ENCODE results near the gene SPINT1.
A peak's percentile ranks its signal among the peaks of the same experiment; 100 is the strongest.

Gene SPINT1

GRCh38 chr15:40843885-40844695 is at the start of gene SPINT1:
Gene SPINT1, plus strand, starts transcription at chr15:40844048. Its CDS starts 507 bp downstream, at chr15:40844555.
- no peak for DNase-seq

GRCh38 chr15:40796041-40796440 is 47.8 kb upstream of the SPINT1 start:
- DNase-seq = no peak

- DNase-seq = no peak
Observed at GRCh38 chr15:40796512-40796911, 47.3 kb upstream of the SPINT1 start.

- no peak for DNase-seq
Observed at GRCh38 chr15:40799523-40799922, 44.3 kb upstream of the SPINT1 start.

- no peak for DNase-seq
Observed at GRCh38 chr15:40803076-40803475, 40.8 kb upstream of the SPINT1 start.

GRCh38 chr15:40803688-40804087 is 40.2 kb upstream of the SPINT1 start:
- DNase-seq = no peak

- no peak for DNase-seq
Observed at GRCh38 chr15:40806672-40807027, 37.2 kb upstream of the SPINT1 start.

GRCh38 chr15:40807028-40807887 is 36.6 kb upstream of the SPINT1 start, which contains the start of the genes DNAJC17 and ZFYVE19:
Gene DNAJC17, minus strand, starts transcription at chr15:40807473. Its CDS starts 27 bp downstream, at chr15:40807446.
Gene ZFYVE19, plus strand, starts transcription at chr15:40807089. Its CDS starts 501 bp downstream, at chr15:40807590.
- peak; percentile 98 to 99 for DNase-seq

- no peak for DNase-seq
Observed at GRCh38 chr15:40807888-40808461, 35.9 kb upstream of the SPINT1 start.

GRCh38 chr15:40808861-40809450 is 34.9 kb upstream of the SPINT1 start:
- no peak for DNase-seq

- DNase-seq = no peak
Observed at GRCh38 chr15:40812721-40813425, 31.0 kb upstream of the SPINT1 start.

GRCh38 chr15:40815042-40815698 is 28.7 kb upstream of the SPINT1 start:
- no peak for DNase-seq

GRCh38 chr15:40819048-40819447 is 24.8 kb upstream of the SPINT1 start:
- DNase-seq = no peak

- DNase-seq = no peak
Observed at GRCh38 chr15:40821195-40821594, 22.7 kb upstream of the SPINT1 start.

GRCh38 chr15:40823572-40824343 is 20.1 kb upstream of the SPINT1 start:
- DNase-seq = no peak

GRCh38 chr15:40825661-40826422 is 18.0 kb upstream of the SPINT1 start:
- no peak for DNase-seq

- DNase-seq = no peak
Observed at GRCh38 chr15:40826423-40827075, 17.3 kb upstream of the SPINT1 start.

GRCh38 chr15:40828447-40829036 is 15.3 kb upstream of the SPINT1 start, which contains the start of gene PPP1R14D:
Gene PPP1R14D, minus strand, starts transcription at chr15:40828708. Its CDS starts 67 bp downstream, at chr15:40828641.
- DNase-seq = no peak

GRCh38 chr15:40829115-40829514 is 14.7 kb upstream of the SPINT1 start:
- no peak for DNase-seq

Data from NCI-H524 (cell line).